HG03457 (cell line): ENCODE results near the gene SRPK2.
"Not testable (repeated sequence)": the region's sequence is repeated elsewhere in the genome, so short reads cannot be mapped to it uniquely, and the experiment has no call there.

Source experiments
- ATAC-seq: cut with Tn5 transposase; IDR thresholded peaks from one replicate; pipeline ENCODE4 v1.9.1; 2021; ENCODE audit warnings: moderate number of reproducible peaks; ENCODE audit not compliant: unreplicated experiment

SRPK2 gene

DNA sequence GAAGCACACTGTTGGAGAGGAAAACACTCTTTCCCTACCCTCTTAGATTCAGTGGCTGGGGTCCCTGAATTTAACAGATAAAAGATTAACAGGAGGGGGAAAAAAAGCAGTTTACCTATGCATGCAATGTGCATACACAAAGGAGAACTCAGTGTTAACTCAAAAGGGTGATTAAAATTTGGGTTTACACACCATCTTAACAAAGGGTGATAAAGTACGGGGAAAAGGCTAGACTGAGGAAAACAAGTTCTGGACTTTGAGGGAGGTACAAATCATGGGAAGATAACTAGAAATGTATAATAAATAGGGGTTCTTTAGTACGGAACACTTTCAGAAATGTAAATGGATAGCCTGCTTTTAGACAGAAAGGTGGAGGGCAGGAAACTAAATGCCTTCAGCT is 83.1 kb downstream of the SRPK2 start:
- ATAC-seq, result no peak

- ATAC-seq, result peak; percentile 62
Measured at GRCh38 chr7:105304040-105304895, 84.5 kb downstream of the SRPK2 start.

GRCh38 chr7:105300587-105300986 is 88.1 kb downstream of the SRPK2 start:
- ATAC-seq, result not testable (repeated sequence)

DNA sequence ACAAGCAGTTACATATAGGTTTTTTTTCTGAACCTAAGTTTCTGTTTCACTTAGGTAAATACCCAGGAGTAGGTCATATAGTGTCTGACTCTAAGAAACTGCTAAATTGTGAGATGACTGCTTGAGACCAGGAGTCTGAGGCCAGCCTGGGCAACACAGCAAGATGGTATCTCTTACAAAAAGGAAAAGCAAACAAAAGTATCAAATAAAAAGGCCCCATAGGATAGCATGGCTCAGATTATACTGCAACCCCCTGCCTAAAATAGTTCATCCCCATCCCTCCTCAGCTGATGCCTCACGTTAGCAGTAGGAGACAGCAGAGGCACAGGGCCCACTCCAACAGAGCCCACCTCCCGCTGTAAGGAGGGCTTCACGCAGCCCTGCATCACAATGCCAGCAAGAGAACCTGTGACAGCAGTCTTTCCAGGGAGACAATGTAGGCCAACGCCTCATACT is 90.3 kb downstream of the SRPK2 start:
- ATAC-seq, result peak; percentile 81

GRCh38 chr7:105297985-105298384 is 90.7 kb downstream of the SRPK2 start:
- peak; percentile 33 for ATAC-seq

DNA sequence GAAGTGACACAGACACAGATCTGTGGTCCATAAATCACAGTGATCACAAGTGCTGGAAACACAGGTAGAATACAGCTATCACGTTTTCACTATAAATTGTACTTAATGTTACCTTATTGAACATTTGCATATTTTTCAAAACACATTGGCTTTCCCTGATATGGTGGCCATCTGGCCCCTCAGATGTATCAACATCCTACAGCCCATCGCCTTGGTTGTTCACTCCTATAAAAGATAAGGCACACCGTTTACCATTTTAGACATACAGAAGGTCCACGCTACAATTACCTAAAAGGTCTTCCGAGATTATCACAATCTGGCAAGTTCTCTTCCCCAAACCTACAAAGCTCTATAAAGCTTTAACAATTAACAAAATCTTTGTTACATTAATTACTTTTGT is 91.4 kb downstream of the SRPK2 start:
- no peak for ATAC-seq

DNA sequence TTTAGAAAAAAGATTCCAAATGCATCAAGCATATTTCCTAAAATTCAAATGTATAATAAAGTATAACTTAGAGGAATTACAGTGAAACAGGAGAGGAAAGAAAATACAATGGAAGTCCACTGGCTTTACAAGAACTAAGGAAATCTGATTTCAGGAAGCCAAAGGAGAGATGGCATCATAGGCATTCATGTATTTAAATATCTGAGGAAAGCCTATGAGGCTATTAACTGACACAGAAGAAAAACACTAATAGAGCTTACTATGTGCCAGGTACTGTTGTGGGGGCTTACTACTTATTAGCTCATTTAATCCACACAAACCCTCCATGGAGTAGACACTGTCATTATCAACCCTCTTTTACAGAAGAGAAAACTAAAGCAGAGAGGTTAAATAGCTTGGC is 92.2 kb downstream of the SRPK2 start:
- no peak for ATAC-seq

DNA sequence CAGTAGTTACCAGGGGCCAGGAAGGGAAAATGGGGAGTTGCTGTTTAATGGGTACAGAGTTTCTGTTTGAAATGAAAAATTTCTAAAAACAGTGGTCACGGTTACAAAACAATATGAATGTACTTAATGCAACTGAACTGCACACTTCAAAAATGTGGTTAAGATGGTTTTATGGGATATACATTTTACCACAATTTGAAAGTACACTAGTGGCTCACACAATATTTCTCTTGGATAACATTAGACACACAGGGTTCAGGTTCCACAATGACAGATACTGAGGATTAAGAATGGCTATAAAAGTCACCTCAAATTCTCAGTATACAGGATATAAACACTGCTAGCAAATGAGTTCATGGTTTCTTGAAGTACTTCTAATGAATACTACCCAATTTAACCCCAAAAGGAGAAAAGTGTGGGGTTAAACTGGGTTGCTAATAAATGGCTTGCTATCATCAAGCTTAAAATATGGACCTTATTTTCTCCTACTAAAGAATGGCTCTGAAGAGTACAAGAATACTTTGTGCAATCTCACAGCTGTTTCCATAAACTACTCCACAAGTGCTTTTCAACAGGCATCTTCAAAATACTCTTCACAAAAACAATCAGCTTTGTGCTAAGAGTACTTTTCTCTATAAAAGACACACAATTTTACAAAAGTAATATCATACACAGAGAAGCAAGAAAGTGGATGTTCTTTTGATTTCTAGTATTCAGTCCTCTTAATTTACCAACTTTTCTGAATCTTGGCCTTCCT is 92.9 kb downstream of the SRPK2 start:
- no peak for ATAC-seq

DNA sequence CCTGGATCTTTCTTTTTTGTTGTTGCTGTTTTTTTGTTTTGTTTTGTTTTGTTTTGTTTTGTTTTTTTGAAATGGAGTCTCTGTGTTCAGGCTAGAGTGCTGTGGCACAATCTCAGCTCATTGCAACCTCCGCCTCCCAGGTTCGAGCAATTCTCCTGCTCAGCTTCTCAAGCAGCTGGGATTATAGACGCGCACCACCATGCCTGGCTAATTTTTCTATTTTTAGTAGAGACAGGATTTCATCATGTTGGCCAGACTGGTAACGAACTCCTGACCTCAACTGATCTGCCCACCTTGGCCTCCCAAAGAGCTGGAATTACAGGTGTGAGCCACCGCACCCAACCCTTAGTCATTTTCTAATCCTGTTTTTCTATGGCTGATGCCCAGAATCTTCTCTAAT is 94.2 kb downstream of the SRPK2 start:
- ATAC-seq, result not testable (repeated sequence)

GRCh38 chr7:105289704-105290103 is 99.0 kb downstream of the SRPK2 start:
- ATAC-seq, result no peak

- ATAC-seq, result no peak
Measured at GRCh38 chr7:105286441-105286840, 102.3 kb downstream of the SRPK2 start.

DNA sequence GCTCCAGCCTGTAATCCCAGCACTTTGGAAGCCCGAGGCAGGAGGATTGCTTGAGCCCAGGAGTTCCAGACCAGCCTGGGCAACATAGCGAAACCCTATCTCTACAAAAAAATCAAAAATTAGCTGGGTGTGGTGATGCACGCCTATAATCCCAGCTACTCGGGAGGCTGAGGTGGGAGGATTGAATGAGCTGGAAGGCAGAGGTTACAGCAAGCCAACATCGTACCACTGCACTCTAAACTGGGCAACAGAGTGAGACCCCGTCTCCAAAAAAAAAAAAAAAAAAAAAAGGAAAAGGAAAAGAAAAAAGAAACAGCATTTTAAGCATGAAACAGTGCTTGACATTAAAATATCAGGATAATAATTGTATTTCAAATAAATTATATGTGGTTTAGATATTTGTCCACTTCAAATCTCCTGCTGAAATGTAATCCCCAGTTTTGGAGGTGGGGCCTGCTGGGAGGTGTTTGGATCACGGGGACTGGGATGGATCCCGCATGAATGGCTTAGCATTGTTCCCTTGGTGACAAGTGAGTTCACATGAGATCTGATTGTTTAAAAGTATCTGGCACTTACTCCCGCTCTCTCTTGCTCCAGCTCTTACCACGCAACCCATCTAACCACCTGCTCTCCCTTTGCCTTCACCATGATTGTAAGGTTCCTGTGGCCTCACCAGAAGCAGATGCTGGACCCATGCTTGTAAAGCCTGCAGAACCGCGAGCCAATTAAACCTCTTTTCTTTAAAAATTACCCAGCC is 103.4 kb downstream of the SRPK2 start:
- no peak for ATAC-seq

DNA sequence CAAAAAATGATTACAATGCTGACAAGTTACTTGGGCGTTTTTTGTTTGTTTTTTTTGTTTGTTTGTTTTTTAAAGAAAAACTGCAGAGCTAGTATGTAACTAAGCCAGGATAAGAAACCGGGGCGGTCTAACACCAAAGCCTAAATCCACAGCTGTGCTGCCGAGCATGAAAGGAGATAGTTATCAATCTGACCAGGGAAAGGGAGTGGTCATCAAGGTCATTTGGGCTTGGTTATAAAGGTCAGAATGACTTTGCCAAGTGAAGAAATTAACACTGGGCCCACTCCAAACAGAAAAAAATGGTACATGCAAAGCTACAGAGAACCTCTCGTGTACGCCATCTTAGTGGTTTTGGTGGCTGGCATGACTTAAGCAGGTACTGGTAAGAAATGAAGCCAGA is 104.7 kb downstream of the SRPK2 start:
- no peak for ATAC-seq

- no peak for ATAC-seq
Measured at GRCh38 chr7:105281966-105282365, 106.8 kb downstream of the SRPK2 start.

- peak; percentile 87 for ATAC-seq
Measured at GRCh38 chr7:105279688-105280007, 109.1 kb downstream of the SRPK2 start.

GRCh38 chr7:105278973-105279687 is 109.6 kb downstream of the SRPK2 start:
- ATAC-seq, result peak; percentile 40

DNA sequence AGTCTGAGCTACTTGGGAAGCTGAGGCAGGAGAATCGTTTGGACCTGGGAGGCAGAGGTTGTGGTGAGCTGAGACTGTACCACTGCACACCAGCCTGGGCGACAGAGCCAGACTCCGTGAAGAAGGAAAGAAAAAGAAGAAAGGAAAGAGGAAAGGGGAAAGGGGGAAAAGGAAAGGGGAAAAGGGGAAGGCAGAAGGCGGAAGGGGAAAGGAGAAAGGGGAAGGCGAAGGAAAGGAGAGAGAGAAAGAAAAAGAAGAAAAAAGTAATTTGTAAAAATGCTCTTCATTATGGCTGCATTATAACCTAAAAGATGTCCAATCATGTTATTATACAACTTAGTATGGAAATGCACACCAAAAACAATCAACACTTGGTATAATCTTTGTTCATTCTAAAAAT is 110.2 kb downstream of the SRPK2 start:
- no peak for ATAC-seq

DNA sequence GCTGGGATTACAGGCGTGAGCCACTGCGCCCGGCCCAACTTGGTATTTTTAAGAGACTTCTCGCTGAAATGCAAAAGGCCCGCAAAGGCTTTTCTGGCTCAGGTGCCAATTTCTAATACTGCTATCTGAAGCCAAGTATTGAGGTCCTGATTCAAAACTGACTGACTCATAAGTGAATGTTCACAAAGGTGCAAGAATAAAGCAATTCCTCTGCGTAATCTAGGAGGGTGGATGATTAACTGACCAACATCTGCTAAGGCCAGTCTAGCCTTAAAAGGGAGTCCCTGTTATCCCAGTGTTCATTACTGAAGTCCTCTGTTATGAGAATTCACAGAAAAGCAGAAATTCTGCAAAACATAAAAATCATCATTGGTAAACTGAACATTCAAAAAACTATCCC is 111.4 kb downstream of the SRPK2 start:
- no peak for ATAC-seq

DNA sequence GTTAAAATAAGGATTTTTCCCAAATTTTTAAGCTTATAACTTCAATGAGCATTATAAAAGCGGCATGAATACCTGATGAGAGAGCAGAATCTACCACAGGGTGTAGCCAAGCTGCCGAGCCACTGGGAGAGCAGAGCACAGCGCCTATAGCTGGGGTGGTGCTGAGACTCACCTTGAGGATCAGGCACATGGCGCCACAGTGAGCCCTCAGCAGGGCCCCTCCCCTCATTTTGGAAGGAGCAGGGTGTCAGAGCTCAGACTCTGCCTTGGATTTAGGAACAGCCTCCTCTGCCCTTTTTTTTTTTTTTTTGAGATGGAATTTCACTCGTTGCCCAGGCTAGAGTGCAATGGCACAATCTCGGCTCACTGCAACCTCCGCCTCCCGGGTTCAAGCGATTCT is 118.6 kb downstream of the SRPK2 start:
- ATAC-seq, result no peak

- ATAC-seq, result no peak
Measured at GRCh38 chr7:105269397-105269796, 119.3 kb downstream of the SRPK2 start.
